ENCODE results near the gene AMZ1. TPM values are rescaled to one million over a fixed set of nuclear protein-coding genes. Genes with fewer than 3 reads are reported as not detected.

AMZ1 gene
- total RNA-seq, 2 donors from 2014 or later: not detected

GRCh38 chr7:2684501-2684900 lies 3.5 kb upstream of the AMZ1 start:
- WGBS, 2 donors: 73 to 82% methylated on average over 4 to 10 of the region's 11 CpGs
- H3K27me3 ChIP-seq: peaks cover 0 to 18% of the 10 kb centered on the region in 2 donors

GRCh38 chr7:2686101-2686500 lies 1.9 kb upstream of the AMZ1 start:
- no peak for TF ChIP-seq CTCF (IDR thresholded peaks at IDR 0.05)
- Histone ChIP-seq H3K27me3 (peaks cover 0 to 18% of the 10 kb centered on the region in 2 donors), H3K4me1 (peaks cover 20% of the 10 kb centered on the region), H3K36me3 (replicated peaks in 1 of 2; ENCODE audit: insufficient read depth in 1 of 2, low read depth in 2 of 2) (no peaks in the 10 kb centered on the region), H3K9me3 (no peaks in the 10 kb centered on the region), H3K4me3 (no peak overlapping the region), H3K27ac (no peak overlapping the region)
- WGBS, 2 donors: 78 to 85% methylated on average over 14 of the region's 14 CpGs
- no peak for ATAC-seq
- no peak for DNase-seq
- intact Hi-C loops (cut with DNase I): no loop called here

More at GRCh38 chr7:2684501-2684900, 3.5 kb upstream of the AMZ1 start:
- Histone ChIP-seq H3K9me3 (no peaks in the 10 kb centered on the region), H3K4me3 (no peak overlapping the region), H3K4me1 (peaks cover 20% of the 10 kb centered on the region), H3K27ac (no peak overlapping the region), H3K36me3 (replicated peaks in 1 of 2; ENCODE audit: insufficient read depth in 1 of 2, low read depth in 2 of 2) (no peaks in the 10 kb centered on the region)
- ATAC-seq (no peak), DNase-seq (no peak)
- TF ChIP-seq CTCF (IDR thresholded peaks at IDR 0.05) (no peak), POLR2A (IDR thresholded peaks at IDR 0.05) (no peak)
- intact Hi-C loops (cut with DNase I): no loop called here

GRCh38 chr7:2687338-2687869 lies 598 bp upstream of the AMZ1 start:
- intact Hi-C loops (cut with DNase I): no loop called here
- H3K9me3 ChIP-seq: no peaks in the 10 kb centered on the region
- ATAC-seq (no peak), DNase-seq (peak in 2 of 4 donors; percentile 43 to 46)
- 32 to 48% methylated on average over 8 to 16 of the region's 17 CpGs for WGBS, 2 donors
- no peak overlapping the region for H3K4me3 ChIP-seq
- H3K27ac ChIP-seq: no peak overlapping the region
- H3K27me3 ChIP-seq: peaks cover 0 to 18% of the 10 kb centered on the region in 2 donors
- H3K4me1 ChIP-seq: peaks cover 20% of the 10 kb centered on the region
- TF ChIP-seq CTCF (IDR thresholded peaks at IDR 0.05) (no peak), POLR2A (IDR thresholded peaks at IDR 0.05) (no peak)
- no peaks in the 10 kb centered on the region for H3K36me3 ChIP-seq (replicated peaks in 1 of 2; ENCODE audit: insufficient read depth in 1 of 2, low read depth in 2 of 2)

- TF ChIP-seq CTCF (IDR thresholded peaks at IDR 0.05): no peak
- no peak for TF ChIP-seq POLR2A (IDR thresholded peaks at IDR 0.05)
- ATAC-seq: no peak
- Histone ChIP-seq H3K36me3 (replicated peaks in 1 of 2; ENCODE audit: insufficient read depth in 1 of 2, low read depth in 2 of 2) (no peaks in the 10 kb centered on the region), H3K4me3 (no peak overlapping the region), H3K9me3 (no peaks in the 10 kb centered on the region), H3K27ac (no peak overlapping the region), H3K27me3 (peaks cover 0 to 18% of the 10 kb centered on the region in 2 donors), H3K4me1 (peaks cover 20% of the 10 kb centered on the region)
- intact Hi-C loops (cut with DNase I): no loop called here
- 3 to 11% methylated on average over 16 to 51 of the region's 62 CpGs for WGBS, 2 donors
- no peak for DNase-seq
Observed at GRCh38 chr7:2688409-2689342, 674 bp downstream of the AMZ1 start.

All from body of pancreas (tissue), 4 donors.